Lung (tissue), 16 donors: ENCODE results near the gene RAB6C. TPM values are rescaled to one million over a fixed set of nuclear protein-coding genes. Genes with fewer than 3 reads are reported as not detected.
"Not testable (repeated sequence)": the region's sequence is repeated elsewhere in the genome, so short reads cannot be mapped to it uniquely, and the experiment has no call there.

Source experiments
- ATAC-seq: fragments of 200-7000 bp; cut with Tn5 transposase; one replicate; pipeline ENCODE4 v1.9.1; 2020; ENCODE audit warnings: moderate number of reproducible peaks; ENCODE audit not compliant: insufficient read depth, low FRiP score
- DNase-seq, 3 donors: peaks; one replicate each; pipeline ENCODE4 v3.0.0-alpha.2; 2013 to 2017
- H3K27ac ChIP-seq, 2 donors: one replicate each; pipeline ENCODE4 v1.5.1; 2013; ENCODE audit warnings: mild to moderate bottlenecking in 2 of 2, moderate library complexity in 2 of 2, control low read depth in 1 of 2, inconsistent platforms in 1 of 2, low read depth in 1 of 2, low read length in 1 of 2
- H3K27me3 ChIP-seq, 3 donors: one replicate each; pipeline ENCODE4 v1.5.1; 2013; ENCODE audit warnings: low read length in 2 of 3; ENCODE audit not compliant: control insufficient read depth in 3 of 3, insufficient read depth in 3 of 3
- H3K36me3 ChIP-seq, 4 donors: one replicate each; pipeline ENCODE4 v1.5.1; 2013; ENCODE audit warnings: low read length in 4 of 4, mild to moderate bottlenecking in 1 of 4, moderate library complexity in 1 of 4; ENCODE audit not compliant: control insufficient read depth in 4 of 4, insufficient read depth in 4 of 4
- H3K4me1 ChIP-seq, 5 donors: one replicate each; pipeline ENCODE4 v1.5.1; 2013; ENCODE audit warnings: low read length in 5 of 5, mild to moderate bottlenecking in 2 of 5, moderate library complexity in 1 of 5; ENCODE audit not compliant: control insufficient read depth in 5 of 5, insufficient read depth in 5 of 5
- H3K4me3 ChIP-seq: one replicate; pipeline ENCODE4 v1.5.1; 2013; ENCODE audit warnings: mild to moderate bottlenecking, control low read depth, moderate library complexity
- H3K9ac ChIP-seq, 2 donors: one replicate each; pipeline ENCODE4 v1.5.1; 2013; ENCODE audit warnings: low read length in 2 of 2, control low read depth in 1 of 2; ENCODE audit not compliant: insufficient read depth in 1 of 2
- H3K9me3 ChIP-seq, 4 donors: one replicate each; pipeline ENCODE4 v1.5.1; 2013; ENCODE audit warnings: low read length in 3 of 4, mild to moderate bottlenecking in 1 of 4, moderate library complexity in 1 of 4; ENCODE audit not compliant: control insufficient read depth in 4 of 4, insufficient read depth in 3 of 4
- CTCF ChIP-seq: IDR thresholded peaks from 2 replicates; pipeline ENCODE4 v1.5.1; 2012; ENCODE audit warnings: mild to moderate bottlenecking; ENCODE audit errors: control extremely low read depth, extremely low read depth
- WGBS, 2 donors: extraction: QIAGEN DNeasy Blood & Tissue Kit; methylation state at CpG; one replicate each; pipeline ENCODE4 v1.1.7; 2013; 5-methylcytosine and 5-hydroxymethylcytosine counted together
- long read RNA-seq, 5 donors: transcript quantifications; one replicate each; lab custom pipeline, GENCODE V29; 2026
- polyA plus RNA-seq, 2 donors: library from polyadenylated mRNA; stranded (reverse); fragments of 200-250 nt; gene quantifications; one replicate each; pipeline ENCODE4 v1.2.1, GENCODE V29; 2013
- total RNA-seq, 2 donors: library from RNA; depleted of rRNA in 1 of 2; stranded (reverse); fragments of >200 nt in 1 of 2; gene quantifications; one replicate each; pipeline ENCODE4 v1.2.1, GENCODE V29; 2014 to 2021
- donor health status: control.
- donor health status: control.
- donor health status: Bipolar disorder and iron deficiency.
- donor health status: healthy.
- donor health status: DM: yes; HTN: yes; CAD: no.

Gene RAB6C
- total RNA-seq: not detected
- under 1 TPM; 0.02 to 0.03 TPM for polyA plus RNA-seq
- long read RNA-seq, donor 1, partial matches to known transcripts: 0 of 1 reads
- long read RNA-seq, donor 1, other reads (novel, unspliced or antisense): 0 of 1 reads
- long read RNA-seq, donor 2: 0 reads
- long read RNA-seq, donor 3, partial matches to known transcripts: 0 of 1 reads
- long read RNA-seq, donor 3, other reads (novel, unspliced or antisense): 0 of 1 reads
- long read RNA-seq, donor 4: 0 reads
- long read RNA-seq, donor 5: 0 reads

- 1 to 2% methylated on average over 48 to 54 of the region's 54 CpGs for WGBS, 2 donors
- peak; percentile 61 for ATAC-seq
- peak within 1 kb of the TSS; percentile 20 to 76 for H3K27ac ChIP-seq
- H3K36me3 ChIP-seq, H3K9me3 ChIP-seq, H3K9ac ChIP-seq, H3K4me1 ChIP-seq, H3K4me3 ChIP-seq: not testable (repeated sequence)
- DNase-seq: peak; percentile 20 to 40 (median 31)
- peaks cover 0 to 26% (median 19%) of the 10 kb centered on the region in 3 donors for H3K27me3 ChIP-seq
These were observed at the start of gene RAB6C for GRCh38 chr2:129979629-129980155. RAB6C (plus strand) TSS chr2:129979666; CDS start chr2:129980116, 450 bp downstream.

DNA sequence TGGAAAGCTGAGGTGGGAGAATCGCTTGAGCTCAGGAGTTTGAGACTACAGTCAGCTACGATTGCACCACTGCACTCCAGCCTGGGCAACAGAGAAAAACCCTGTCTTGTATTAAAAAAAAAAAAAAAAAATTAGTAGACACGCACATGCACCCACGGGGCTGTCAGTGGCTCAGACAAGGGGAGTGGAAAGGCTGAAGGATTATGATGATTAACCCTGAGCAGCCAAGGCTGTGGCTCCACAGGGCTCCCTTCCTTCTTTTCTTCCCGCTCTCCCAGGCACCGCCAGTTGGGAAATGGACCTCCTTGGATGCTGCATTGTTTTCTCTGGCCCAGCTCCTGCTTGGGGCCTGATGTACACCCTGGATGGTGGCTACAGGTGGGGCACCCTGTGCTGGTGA is 49.0 kb upstream of the RAB6C start:
- 63 to 64% methylated on average over 6 of the region's 6 CpGs for WGBS, 2 donors
- DNase-seq: no peak
- no peak for ATAC-seq
- H3K9me3 ChIP-seq: no peaks in the 10 kb centered on the region
- peaks cover 0 to 3% (median 0%) of the 10 kb centered on the region in 5 donors for H3K4me1 ChIP-seq
- TF ChIP-seq CTCF: no peak
- no peak overlapping the region for H3K27ac ChIP-seq
- H3K4me3 ChIP-seq: no peak overlapping the region
- H3K36me3 ChIP-seq: no peaks in the 10 kb centered on the region
- H3K27me3 ChIP-seq: peaks cover 0 to 4% (median 1%) of the 10 kb centered on the region in 3 donors
- H3K9ac ChIP-seq: no peak overlapping the region

GRCh38 chr2:129933387-129933786 is 46.1 kb upstream of the RAB6C start:
- H3K27ac ChIP-seq, H3K9me3 ChIP-seq, H3K4me3 ChIP-seq, H3K4me1 ChIP-seq, DNase-seq, H3K27me3 ChIP-seq, H3K36me3 ChIP-seq, ATAC-seq, H3K9ac ChIP-seq: not testable (repeated sequence)
- 50 to 62% methylated on average over 8 of the region's 8 CpGs for WGBS, 2 donors

GRCh38 chr2:129934044-129934822 is 45.2 kb upstream of the RAB6C start:
- H3K4me3 ChIP-seq: no peak overlapping the region
- DNase-seq: peak in 1 of 3 donors; percentile 5
- no peak for TF ChIP-seq CTCF
- H3K27me3 ChIP-seq: peaks cover 0 to 4% (median 2%) of the 10 kb centered on the region in 3 donors
- no peak overlapping the region for H3K27ac ChIP-seq
- no peaks in the 10 kb centered on the region for H3K9me3 ChIP-seq
- ATAC-seq: no peak
- 6 to 7% methylated on average over 39 to 41 of the region's 41 CpGs for WGBS, 2 donors
- H3K4me1 ChIP-seq: peaks cover 0 to 3% (median 0%) of the 10 kb centered on the region in 5 donors
- no peak overlapping the region for H3K9ac ChIP-seq
- H3K36me3 ChIP-seq: no peaks in the 10 kb centered on the region
